GM18519 (cell line): ENCODE measurements around the gene ANO2.
"Not testable (repeated sequence)": the region's sequence is repeated elsewhere in the genome, so short reads cannot be mapped to it uniquely, and the experiment has no call there.

Source experiments
- ATAC-seq: cut with Tn5 transposase; IDR thresholded peaks from one replicate; pipeline ENCODE4 v1.9.1; 2021; ENCODE audit warnings: mild to moderate bottlenecking, moderate library complexity; ENCODE audit not compliant: unreplicated experiment, low FRiP score

ANO2 gene

DNA sequence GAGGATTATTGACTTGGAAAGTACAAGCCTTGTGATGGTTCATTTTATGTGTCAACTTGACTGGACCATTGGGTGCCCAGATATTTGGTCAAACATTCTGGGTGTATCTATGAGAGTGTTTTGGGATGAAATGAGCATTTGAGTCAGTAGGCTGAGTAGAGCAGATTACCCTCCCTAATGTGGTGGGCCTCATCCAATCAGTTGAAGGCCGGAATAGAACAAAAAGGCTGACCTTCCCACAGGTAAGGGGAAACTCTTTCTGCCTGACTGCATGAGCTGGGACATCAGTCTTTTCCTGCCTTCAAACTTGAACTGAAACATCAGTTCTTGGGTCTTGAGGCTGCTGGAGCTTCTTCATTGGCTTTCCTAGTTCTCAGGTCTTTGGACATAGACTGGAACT lies 98.1 kb downstream of the ANO2 start:
- ATAC-seq, result no peak

DNA sequence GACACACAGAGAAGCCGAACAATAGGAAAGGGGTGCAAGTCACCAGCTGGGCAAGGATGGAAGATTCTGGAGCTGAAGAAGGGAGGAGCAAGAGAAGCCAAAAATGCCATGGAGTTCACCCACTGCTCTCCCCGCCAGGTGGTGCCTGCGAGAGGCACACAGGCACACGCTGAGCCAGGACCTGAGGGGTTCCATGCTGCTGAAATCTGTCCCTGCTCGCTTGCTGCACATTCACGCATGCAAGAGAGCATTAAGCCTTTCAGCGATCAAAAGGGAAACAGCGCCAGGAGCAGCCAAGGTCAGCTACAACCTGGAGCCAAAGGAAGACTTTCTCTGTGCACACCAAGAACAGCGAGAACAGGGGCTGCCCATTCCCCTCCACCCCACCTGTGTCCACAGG lies 104.1 kb downstream of the ANO2 start:
- no peak for ATAC-seq

DNA sequence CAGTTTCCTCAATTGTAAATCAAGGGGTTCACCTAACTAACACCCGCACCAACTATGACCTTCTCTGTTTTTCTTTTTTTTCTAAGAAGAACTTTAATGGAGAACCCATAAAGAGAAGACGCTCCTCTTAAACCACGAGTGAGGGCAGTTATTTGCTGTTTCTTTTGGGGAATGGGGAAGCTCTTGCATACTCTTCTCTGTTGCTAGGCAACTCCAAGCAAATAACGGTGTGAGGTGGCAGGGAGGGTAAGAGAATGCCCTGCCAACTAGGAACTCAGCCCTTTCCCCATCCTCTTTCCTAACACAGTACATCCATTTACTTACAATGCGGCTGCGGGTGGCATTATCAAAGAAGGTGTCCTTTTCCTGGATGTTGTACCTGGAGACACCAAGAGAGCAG lies 114.9 kb downstream of the ANO2 start:
- ATAC-seq, result no peak

DNA sequence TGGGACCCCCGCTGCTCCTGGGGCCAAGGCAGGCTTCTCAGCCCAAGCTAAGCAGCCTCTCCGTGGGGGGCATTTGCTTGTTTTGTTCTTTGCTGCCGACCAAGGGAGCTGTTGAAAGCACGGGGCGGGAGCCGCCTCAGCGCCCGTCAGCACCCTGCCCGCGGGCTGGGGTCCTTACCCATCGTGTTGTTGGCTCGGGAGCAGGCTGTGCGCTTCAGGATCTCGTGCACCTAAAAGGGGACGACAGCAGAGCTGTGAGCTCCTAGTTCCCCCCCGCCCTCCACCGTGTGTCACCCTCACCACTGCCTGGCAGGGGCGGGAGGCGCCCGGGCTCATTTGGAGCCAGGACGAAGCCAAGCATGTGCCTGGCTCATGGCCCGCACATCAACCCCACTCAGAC lies 117.5 kb downstream of the ANO2 start:
- ATAC-seq, result no peak

DNA sequence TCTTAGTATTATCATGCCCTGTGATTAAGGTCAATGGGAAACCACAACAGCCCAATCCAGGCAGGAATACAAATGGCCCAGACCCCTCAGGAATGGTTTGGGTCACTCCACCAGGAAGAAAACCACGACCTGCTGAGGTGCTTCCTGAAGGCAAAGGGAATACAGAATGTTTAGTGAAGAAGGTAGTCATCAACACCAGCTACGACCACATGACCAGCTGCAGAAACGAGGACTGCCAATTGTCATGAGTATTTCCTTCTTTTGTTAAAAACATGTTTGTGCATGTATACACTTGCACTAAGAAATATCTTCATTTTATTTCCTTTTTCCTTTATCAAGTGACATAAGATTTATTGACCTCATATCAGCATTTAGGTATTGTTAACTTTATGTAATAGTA lies 119.3 kb downstream of the ANO2 start:
- not testable (repeated sequence) for ATAC-seq

DNA sequence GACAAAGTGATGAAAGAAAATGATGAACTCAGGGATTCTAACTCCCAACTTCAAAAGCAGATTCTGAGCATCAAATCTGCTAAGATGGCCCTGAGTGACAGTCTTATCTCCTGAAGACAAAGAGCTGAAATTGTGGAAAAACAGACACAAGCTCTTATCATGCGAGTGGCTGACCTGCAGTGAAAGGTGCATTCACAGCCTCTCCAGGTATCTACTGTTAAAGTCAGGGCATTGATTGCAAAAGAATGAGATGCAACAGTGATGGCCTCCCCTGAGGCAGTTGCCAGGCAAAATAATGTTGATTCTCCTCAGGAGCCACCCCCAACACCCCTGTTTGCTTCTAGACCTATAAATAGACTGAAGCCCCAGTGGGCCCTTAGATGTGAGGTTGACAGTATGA lies 126.2 kb downstream of the ANO2 start:
- not testable (repeated sequence) for ATAC-seq

DNA sequence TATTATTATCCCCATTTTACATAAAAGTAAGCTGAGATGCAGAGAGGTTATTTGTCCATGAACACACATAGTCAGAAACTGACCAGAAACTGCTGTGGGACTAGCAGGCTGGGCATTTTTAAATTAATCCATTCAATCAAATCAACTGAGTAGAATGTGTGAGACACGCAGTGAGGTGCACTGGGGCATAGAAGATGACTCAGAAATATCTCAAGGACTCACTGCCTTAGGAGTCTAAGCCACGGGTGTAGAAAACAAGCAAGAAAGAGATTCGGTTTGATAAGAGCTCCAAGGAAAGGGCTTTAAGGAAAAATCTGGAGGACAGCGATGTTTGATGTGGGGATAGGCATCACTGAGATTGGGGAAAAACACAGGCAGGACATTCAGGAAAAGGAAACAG lies 127.8 kb downstream of the ANO2 start:
- ATAC-seq, result no peak

DNA sequence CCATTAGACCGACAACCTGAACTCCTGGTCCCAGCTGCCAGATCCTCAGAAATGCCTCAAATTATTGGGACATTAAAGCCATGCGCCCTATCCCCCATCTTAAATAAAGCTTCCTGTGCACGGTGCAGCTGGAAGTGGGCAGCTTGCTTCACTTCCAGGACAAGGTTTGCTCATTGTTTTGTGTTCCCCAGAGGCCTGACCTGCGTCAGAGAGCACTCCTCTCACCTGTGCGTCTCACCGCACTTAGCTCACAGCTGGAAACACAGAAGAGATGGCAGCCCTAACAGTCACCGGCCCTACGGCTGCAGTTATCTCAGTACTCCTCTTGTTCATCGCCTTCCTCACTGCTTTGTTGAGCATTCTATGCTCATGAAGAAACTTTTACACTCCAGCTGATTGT lies 135.5 kb downstream of the ANO2 start:
- no peak for ATAC-seq

DNA sequence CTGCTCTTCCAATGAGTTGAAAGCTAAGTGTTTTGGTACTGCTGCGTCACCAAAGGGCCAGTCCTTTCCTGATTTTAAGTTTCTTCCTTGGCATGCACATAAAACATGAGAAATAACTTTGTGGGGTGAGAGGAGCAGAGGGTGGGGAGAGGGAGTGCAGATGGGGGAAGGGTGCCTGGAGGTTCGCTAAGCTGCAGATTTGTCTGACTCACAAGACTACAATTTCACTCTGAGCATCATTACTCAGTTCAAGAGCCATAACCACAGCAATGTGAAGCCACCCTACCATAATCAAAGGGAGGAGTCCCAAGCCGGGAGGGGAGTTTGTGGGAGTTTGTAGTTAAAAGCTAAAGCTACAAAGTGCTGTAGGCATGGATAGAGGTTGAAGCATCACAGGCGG lies 136.1 kb downstream of the ANO2 start:
- no peak for ATAC-seq

DNA sequence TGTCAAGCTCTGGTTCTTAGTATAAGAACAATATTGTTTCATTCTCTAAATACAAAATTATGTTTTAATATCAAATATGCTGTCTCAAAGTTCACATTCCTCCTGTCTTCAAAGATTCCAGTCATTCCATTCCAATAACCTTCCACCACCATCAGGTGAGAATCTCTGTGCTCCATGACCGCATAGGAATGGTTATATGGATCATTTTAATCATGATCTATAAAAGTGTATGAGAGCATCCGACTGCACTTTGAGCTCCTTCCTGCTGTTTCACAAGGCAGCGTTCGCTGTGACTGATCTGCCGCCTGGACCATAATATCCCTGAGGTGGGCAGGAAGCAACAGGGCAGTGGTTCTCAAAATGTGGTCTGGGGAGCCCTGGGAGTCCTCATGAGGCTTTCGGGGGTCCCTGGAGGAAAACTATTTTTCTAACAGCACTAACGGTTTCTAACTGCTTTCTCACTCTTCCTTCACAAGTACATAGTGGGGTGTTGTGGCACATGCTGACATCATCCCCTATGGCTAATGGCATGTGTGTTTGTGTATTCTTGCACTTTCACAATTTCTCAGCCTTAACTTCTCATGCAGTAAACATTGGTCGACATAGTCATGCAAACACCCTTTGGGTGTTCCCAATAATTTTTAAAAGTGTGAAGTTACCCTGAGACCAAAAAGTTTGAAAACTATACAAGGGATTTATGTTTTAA lies 137.4 kb downstream of the ANO2 start:
- no peak for ATAC-seq

DNA sequence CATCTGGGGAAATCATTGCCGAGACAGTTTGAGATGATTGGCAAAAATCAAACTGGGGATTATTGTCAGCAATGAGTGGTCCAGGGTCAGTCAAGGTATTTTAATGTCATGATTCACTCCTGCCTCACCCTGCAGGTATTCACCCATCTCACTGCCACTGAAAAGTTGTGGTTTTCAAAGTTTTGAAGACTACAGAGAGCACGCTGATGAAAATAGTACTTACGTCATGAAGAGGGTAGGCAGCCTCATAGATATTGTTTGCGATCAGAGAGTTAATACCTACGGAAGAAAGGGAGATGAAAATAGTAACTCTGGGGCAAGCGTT lies 138.0 kb downstream of the ANO2 start:
- no peak for ATAC-seq

DNA sequence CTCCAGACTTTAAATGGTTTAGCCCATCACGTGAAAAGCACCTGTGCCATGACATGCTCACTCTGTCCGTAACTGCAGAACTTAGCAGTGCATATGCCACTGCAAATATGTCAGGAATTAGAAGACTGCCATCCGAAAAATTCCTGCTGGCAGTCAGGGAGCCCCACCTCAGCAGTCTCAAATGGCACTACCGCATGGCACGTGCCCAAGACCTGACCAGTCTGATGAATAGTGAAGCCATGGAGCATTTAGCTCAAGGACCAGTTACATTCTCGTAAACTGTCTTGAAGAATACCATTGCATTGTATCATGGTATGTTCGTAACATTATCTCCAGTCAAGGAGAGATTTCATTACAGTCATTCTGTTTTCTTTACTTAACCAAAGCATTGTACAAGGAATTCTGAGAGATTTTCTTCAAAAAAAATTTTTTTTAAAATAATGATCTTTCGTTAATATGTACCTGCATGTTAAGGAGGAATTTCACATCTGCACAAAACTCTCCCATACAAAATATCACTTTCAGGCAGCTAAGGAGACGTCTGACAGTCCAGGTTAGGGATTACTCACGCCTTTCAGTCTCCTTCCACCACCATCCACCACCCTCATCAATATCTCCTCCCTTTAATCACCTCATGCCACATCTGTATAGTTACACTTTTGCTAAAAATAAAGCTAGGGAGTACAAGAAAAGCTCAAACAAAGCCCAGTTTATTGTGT lies 138.5 kb downstream of the ANO2 start:
- ATAC-seq, result no peak

DNA sequence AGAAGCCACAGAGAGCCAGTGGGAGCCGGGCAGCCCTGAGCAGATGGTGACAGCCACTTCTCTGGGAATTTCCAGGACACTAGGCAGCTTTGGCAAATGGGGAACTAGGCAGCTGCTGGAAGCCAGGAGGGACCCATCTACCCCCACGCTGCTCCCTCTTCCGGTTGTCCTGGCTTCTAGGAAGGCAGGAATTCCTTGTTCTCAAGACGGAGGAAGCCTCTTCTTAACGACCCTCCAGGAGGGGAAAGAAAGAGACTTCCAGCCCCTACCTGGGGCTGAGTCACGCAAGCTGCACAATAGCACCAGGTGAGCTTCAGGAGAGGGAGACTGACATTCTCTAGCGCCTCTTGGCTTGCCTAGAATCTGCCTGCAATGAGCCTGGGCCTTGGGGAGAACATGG lies 141.5 kb downstream of the ANO2 start:
- ATAC-seq, result no peak

DNA sequence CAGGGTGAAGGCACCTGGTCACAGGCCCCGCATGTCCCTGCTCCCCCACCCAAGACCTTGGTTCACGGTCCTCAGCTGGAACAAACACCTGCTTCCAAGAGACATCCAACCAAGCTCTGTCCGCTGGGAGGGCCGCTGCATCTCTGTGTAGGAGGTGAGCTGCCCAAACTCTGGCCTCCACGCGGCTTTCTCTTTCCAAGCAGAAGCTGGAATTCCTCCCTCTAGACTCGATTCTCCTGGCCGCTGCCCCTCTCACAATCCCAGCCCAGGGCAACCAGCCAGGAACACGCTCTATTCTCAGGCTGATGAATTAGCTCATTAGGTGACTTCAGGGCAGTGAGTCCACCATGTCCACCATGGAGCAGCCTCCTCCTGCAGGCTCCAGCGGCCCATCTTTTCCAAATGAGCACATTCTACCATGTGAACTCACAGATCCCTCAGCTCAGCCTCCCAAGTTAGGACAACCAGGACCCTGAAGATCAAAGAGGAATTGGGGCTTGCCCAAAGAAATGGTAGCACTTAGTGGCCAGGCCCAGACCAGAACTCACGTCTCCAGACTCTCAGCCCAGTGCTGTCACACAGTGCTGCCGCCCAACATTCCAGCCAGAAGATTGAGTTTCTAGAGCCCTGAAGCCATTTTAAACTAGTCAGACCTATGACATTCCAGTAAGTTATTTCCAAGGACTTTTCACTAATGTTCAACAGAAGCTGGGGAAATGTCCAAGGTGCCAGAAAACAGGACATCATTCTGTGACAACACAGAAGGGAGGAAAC lies 146.6 kb downstream of the ANO2 start:
- no peak for ATAC-seq

DNA sequence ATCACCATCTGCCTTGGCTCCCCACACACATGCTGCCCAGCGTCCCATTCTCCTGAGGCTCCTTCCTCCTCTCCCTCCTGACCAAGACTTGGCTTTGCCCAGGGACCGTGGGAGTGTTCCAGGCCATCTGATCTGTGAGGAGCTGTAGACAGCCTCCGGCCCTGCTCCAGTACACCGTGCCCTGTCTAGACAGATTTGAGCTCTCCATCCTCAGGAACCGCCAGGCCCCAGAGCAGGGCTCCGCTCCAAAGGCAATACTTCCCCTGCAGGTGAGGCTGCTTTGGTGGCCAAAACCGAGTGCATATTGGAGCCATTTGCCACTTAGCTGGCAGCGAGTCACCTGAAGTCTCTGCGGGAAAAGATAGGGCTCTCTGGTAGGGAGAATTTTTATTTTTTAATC lies 147.4 kb downstream of the ANO2 start:
- ATAC-seq, result no peak

DNA sequence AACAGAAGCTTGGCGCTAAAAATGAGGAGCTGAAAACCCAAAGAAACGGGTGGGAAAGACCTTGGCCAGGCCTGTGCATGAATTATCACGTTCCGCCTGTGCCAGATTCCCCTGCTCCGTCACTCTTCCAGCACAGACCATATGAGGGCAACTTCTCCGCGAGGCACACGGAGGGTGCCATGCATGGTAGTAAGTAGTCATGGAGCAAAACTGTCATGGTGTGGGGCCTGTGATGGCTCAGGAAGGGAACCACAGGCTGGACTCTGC lies 148.2 kb downstream of the ANO2 start:
- no peak for ATAC-seq

DNA sequence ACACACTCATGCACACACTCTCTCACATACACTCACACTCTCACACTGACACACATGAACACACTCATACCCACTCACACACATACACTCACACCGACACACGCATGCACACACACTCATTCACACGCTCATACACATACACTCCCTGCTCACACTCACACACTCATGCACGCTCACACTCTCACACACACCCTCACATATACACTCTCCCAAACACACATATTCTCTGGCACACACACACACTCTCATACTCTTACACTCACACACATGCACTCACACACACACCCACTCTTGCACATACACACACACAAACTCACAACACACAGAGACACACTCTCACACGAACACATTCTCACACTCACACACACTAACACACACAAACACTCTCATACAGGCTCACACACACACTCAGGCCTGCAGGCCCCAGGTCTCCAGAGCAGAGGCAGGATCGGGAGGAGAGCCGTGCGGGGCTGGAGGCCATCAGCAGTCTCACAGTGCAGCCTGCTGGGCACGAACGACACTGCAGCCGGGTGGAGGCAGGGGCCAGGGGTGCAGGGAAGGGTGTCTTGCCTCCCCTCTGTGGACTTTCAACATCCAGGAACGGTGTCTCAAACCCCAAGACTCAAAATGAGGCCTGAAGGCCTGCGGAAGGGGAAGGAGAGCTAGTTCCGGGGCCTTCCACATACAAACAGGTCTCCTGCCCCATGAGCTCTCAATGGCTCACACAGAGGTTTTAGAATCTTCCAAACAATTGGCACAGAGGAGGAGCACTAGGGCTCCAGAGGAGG lies 148.7 kb downstream of the ANO2 start:
- no peak for ATAC-seq

DNA sequence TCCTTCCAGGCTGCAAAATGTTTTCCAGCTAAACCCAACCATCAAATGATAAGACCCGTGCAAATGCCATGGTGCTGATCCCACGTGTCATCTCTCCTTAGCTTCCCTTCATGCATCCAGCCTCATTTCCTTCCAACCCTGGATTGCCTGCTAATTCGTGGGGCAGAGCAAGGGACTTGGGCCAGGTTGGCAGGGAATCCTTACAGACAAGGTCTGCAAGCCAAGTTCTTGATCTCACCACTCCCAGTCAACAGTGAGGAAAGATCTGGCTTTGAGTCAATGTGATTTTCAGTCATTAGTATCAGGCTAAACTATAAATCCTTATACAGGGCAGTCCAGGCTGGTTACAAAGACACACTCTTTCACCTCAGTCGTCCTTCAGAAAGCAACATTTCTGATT lies 150.9 kb downstream of the ANO2 start:
- ATAC-seq, result no peak

DNA sequence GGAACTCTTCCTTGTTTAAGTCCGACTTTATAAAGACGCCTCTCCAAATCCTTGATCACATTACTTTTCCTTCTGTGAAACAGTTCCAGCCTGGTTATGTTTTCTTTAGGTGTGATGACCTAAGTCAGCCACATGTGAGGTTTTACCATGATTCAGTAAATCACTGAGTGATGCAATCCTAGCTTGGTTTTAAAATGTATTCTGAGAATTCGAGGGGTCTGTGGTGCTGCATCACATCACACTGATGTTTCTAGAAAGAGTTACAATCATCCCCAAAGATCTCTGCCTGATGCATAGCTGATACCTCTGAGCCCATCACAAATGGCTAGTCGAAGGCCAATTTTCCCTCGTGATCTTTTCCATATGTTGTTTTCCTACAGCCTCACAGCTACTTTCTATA lies 152.7 kb downstream of the ANO2 start:
- ATAC-seq, result no peak

DNA sequence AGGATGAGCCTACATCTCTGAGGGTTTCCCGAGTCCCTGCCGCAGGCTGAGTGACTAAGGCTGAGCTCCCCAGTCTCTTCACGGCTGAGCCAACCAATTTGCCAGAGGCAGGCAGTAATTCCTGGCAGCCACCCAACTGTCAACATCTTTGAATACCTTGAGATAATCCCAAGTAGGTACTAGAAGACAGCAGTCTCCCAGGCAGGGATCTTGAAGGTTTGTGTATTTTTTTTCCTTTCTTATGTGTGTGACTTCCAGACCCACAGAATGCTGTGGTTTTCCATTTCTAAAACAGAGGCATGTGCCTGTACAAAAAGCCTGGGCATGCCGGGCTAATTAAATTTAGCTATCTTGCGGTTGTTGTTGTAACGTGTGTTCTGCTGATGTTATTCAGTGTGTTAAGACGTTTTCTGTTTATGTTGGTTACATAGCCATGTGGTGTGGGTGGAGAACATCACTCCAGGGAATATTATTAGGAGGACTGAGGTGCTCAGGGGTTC lies 155.5 kb downstream of the ANO2 start:
- no peak for ATAC-seq

DNA sequence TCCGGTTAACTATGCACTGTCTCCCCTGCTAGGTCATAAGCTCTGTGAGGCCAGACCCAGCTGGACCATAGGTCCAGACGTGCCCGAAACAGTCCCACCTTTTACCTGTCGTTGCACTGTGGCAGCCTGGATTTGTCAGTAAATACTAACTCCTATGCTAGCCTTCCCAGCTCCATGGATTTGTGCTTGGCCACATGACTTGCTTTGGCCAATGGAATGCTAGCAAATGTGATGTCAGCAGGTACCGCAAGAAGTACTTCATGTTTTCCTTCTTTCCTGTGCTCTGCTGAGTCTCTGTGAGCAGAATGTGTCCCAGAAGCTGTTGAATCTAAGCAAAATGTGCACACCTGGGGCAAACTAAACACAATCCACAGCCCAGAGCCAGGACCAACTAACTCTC lies 157.2 kb downstream of the ANO2 start:
- ATAC-seq, result no peak
